HG03565 (cell line): ENCODE results near the gene TMEM116.
"Not testable (repeated sequence)": the region's sequence is repeated elsewhere in the genome, so short reads cannot be mapped to it uniquely, and the experiment has no call there.

Experiments
- ATAC-seq: cut with Tn5 transposase; IDR thresholded peaks from one replicate; pipeline ENCODE4 v1.9.1; 2021; ENCODE audit warnings: mild to moderate bottlenecking, moderate library complexity; ENCODE audit not compliant: unreplicated experiment

Gene TMEM116

GRCh38 chr12:112010415-112011344 is 2.3 kb downstream of the TMEM116 start:
- no peak for ATAC-seq

- not testable (repeated sequence) for ATAC-seq
Observed at GRCh38 chr12:112009596-112009995, 3.4 kb downstream of the TMEM116 start.

- ATAC-seq: no peak
Observed at GRCh38 chr12:112008918-112009317, 4.0 kb downstream of the TMEM116 start.

- no peak for ATAC-seq
Observed at GRCh38 chr12:112007945-112008344, 5.0 kb downstream of the TMEM116 start.

- no peak for ATAC-seq
Observed at GRCh38 chr12:112005419-112006395, 7.3 kb downstream of the TMEM116 start.

GRCh38 chr12:112004041-112004440 is 8.9 kb downstream of the TMEM116 start:
- ATAC-seq: no peak

- ATAC-seq: no peak
Observed at GRCh38 chr12:112001576-112001975, 11.4 kb downstream of the TMEM116 start.

- no peak for ATAC-seq
Observed at GRCh38 chr12:112000820-112001219, 12.1 kb downstream of the TMEM116 start.

GRCh38 chr12:111999129-111999528 is 13.8 kb downstream of the TMEM116 start:
- not testable (repeated sequence) for ATAC-seq

- no peak for ATAC-seq
Observed at GRCh38 chr12:111998015-111998414, 14.9 kb downstream of the TMEM116 start.

- no peak for ATAC-seq
Observed at GRCh38 chr12:111997300-111997699, 15.7 kb downstream of the TMEM116 start.

- ATAC-seq: no peak
Observed at GRCh38 chr12:111995782-111996480, 17.0 kb downstream of the TMEM116 start.

GRCh38 chr12:111994211-111995111 is 18.5 kb downstream of the TMEM116 start:
- ATAC-seq: not testable (repeated sequence)

- ATAC-seq: no peak
Observed at GRCh38 chr12:111993292-111994150, 19.4 kb downstream of the TMEM116 start.

GRCh38 chr12:111992464-111992863 is 20.5 kb downstream of the TMEM116 start:
- ATAC-seq: no peak

- ATAC-seq: no peak
Observed at GRCh38 chr12:111991946-111992345, 21.0 kb downstream of the TMEM116 start.

GRCh38 chr12:111991535-111991934 is 21.4 kb downstream of the TMEM116 start:
- no peak for ATAC-seq

- ATAC-seq: no peak
Observed at GRCh38 chr12:111984820-111985219, 28.1 kb downstream of the TMEM116 start.

GRCh38 chr12:111981987-111982386 is 31.0 kb downstream of the TMEM116 start:
- no peak for ATAC-seq
